Liver (tissue), 9 donors: Measurements from ENCODE around the gene KRT83. TPM values are rescaled to one million over a fixed set of nuclear protein-coding genes. Genes with fewer than 3 reads are reported as not detected.

Experiments
- DNase-seq: peaks from one replicate; pipeline ENCODE4 v3.0.0-alpha.2; 2017; ENCODE audit warnings: low spot score
- H3K27ac ChIP-seq, 2 donors: one replicate each; pipeline ENCODE4 v1.7.0; 2013; ENCODE audit warnings: inconsistent platforms in 2 of 2, low read length in 2 of 2, control low read depth in 1 of 2, low read depth in 1 of 2, mild to moderate bottlenecking in 1 of 2
- H3K27me3 ChIP-seq, 4 donors: one replicate each; pipeline versions ENCODE4 v1.6.1 to v1.7.0; 2013; ENCODE audit warnings: low read length in 3 of 4, inconsistent platforms in 1 of 4, mild to moderate bottlenecking in 1 of 4, moderate library complexity in 1 of 4; ENCODE audit not compliant: control insufficient read depth in 4 of 4, insufficient read depth in 4 of 4
- H3K36me3 ChIP-seq, 4 donors: one replicate each; pipeline versions ENCODE4 v1.6.1 to v1.7.0; 2013; ENCODE audit warnings: low read length in 3 of 4, mild to moderate bottlenecking in 3 of 4, low read depth in 1 of 4, moderate library complexity in 1 of 4; ENCODE audit not compliant: control insufficient read depth in 4 of 4, insufficient read depth in 3 of 4
- H3K4me1 ChIP-seq, 4 donors: one replicate each; pipeline versions ENCODE4 v1.6.1 to v1.7.0; 2013; ENCODE audit warnings: low read length in 3 of 4, mild to moderate bottlenecking in 3 of 4, moderate library complexity in 1 of 4; ENCODE audit not compliant: control insufficient read depth in 4 of 4, insufficient read depth in 4 of 4
- H3K4me3 ChIP-seq, 3 donors: one replicate each; pipeline versions ENCODE4 v1.6.1 to v1.7.0; 2013; ENCODE audit warnings: low read length in 3 of 3, control low read depth in 1 of 3, low read depth in 1 of 3, mild to moderate bottlenecking in 1 of 3
- H3K9ac ChIP-seq, 2 donors: one replicate each; pipeline ENCODE4 v1.7.0; 2013; ENCODE audit warnings: low read length in 2 of 2, mild to moderate bottlenecking in 2 of 2, moderate library complexity in 2 of 2, control low read depth in 1 of 2, low read depth in 1 of 2
- H3K9me3 ChIP-seq, 4 donors: one replicate each; pipeline versions ENCODE4 v1.6.1 to v1.7.0; 2013; ENCODE audit warnings: low read length in 3 of 4; ENCODE audit not compliant: control insufficient read depth in 4 of 4
- ATF3 ChIP-seq: IDR thresholded peaks from 2 replicates; pipeline ENCODE4 v1.6.1; 2016; ENCODE audit warnings: antibody characterized with exemption
- CTCF ChIP-seq: fragments of 150-350 bp; IDR thresholded peaks from 2 replicates; pipeline ENCODE4 v1.5.1; 2017; ENCODE audit warnings: improper control_type of control experiment, low read depth, low read length; ENCODE audit not compliant: missing input control
- EGR1 ChIP-seq, 2 donors: IDR thresholded peaks; 2 replicates each; pipeline ENCODE4 v1.6.1; 2016 to 2018; ENCODE audit warnings: antibody characterized with exemption in 2 of 2, low read depth in 2 of 2
- FOXA1 ChIP-seq: IDR thresholded peaks from 2 replicates; pipeline ENCODE4 v1.6.1; 2016; ENCODE audit warnings: antibody characterized with exemption
- FOXA2 ChIP-seq: IDR thresholded peaks from 2 replicates; pipeline ENCODE4 v1.6.1; 2016; ENCODE audit warnings: antibody characterized with exemption
- GABPA ChIP-seq, 2 donors: IDR thresholded peaks in 1 of 2; conservative IDR thresholded peaks in 1 of 2; 2 replicates each; pipeline ENCODE4 v1.6.1; 2016; ENCODE audit warnings: antibody characterized with exemption in 2 of 2, mild to moderate bottlenecking in 1 of 2, moderate library complexity in 1 of 2
- HNF4A ChIP-seq, 2 donors: conservative IDR thresholded peaks; 2 replicates each; pipeline ENCODE4 v1.6.1; 2016; ENCODE audit warnings: antibody characterized with exemption in 2 of 2, mild to moderate bottlenecking in 2 of 2
- HNF4G ChIP-seq: IDR thresholded peaks from 2 replicates; pipeline ENCODE4 v1.6.1; 2016; ENCODE audit warnings: antibody characterized with exemption
- JUND ChIP-seq, 2 donors: IDR thresholded peaks; 2 replicates each; pipeline ENCODE4 v1.6.1; 2016; ENCODE audit warnings: antibody characterized with exemption in 2 of 2
- MAX ChIP-seq: IDR thresholded peaks from 2 replicates; pipeline ENCODE4 v1.6.1; 2016; ENCODE audit warnings: antibody characterized with exemption
- NR2F2 ChIP-seq: IDR thresholded peaks from 2 replicates; pipeline ENCODE4 v1.6.1; 2016; ENCODE audit warnings: antibody characterized with exemption
- RAD21 ChIP-seq, 2 donors: IDR thresholded peaks; 2 replicates each; pipeline ENCODE4 v1.6.1; 2016; ENCODE audit warnings: antibody characterized with exemption in 2 of 2, mild to moderate bottlenecking in 2 of 2
- REST ChIP-seq: IDR thresholded peaks from 2 replicates; pipeline ENCODE4 v1.6.1; 2016; ENCODE audit warnings: antibody characterized with exemption, mild to moderate bottlenecking
- RXRA ChIP-seq, 2 donors: IDR thresholded peaks; 2 replicates each; pipeline ENCODE4 v1.6.1; 2017 to 2018; ENCODE audit warnings: antibody characterized with exemption in 2 of 2, mild to moderate bottlenecking in 1 of 2
- SP1 ChIP-seq: IDR thresholded peaks from 2 replicates; pipeline ENCODE4 v1.6.1; 2018; ENCODE audit warnings: antibody characterized with exemption, mild to moderate bottlenecking
- TAF1 ChIP-seq: conservative IDR thresholded peaks from 2 replicates; pipeline ENCODE4 v1.6.1; 2016; ENCODE audit warnings: antibody characterized with exemption, mild to moderate bottlenecking
- YY1 ChIP-seq: IDR thresholded peaks from 2 replicates; pipeline ENCODE4 v1.6.1; 2016; ENCODE audit warnings: antibody characterized with exemption, mild to moderate bottlenecking
- ZBTB33 ChIP-seq: IDR thresholded peaks from 2 replicates; pipeline ENCODE4 v1.6.1; 2016; ENCODE audit warnings: antibody characterized with exemption
- WGBS: extraction: QIAGEN DNeasy Blood & Tissue Kit; methylation state at CpG from one replicate; pipeline ENCODE4 v1.1.7; 2013; 5-methylcytosine and 5-hydroxymethylcytosine counted together
- polyA plus RNA-seq, 2 donors: library from polyadenylated mRNA; stranded (reverse) in 1 of 2; unstranded in 1 of 2; fragments of 200-250 nt in 1 of 2; fragments of >200 nt in 1 of 2; fragmentation: Nextera tagmentation in 1 of 2; extraction: Ambion mirVana in 1 of 2; gene quantifications; one replicate each; pipeline versions ENCODE4 v1.2.1 to v1.2.3, GENCODE V29; 2013 to 2015
- total RNA-seq, 2 donors: library from RNA; depleted of rRNA; stranded (reverse); fragments of >200 nt; gene quantifications; one replicate each; pipeline ENCODE4 v1.2.3, GENCODE V29; 2014
- donor health status: healthy.
- donor health status: healthy.
- donor health status: healthy.
- donor health status: healthy.
- donor health status: healthy.

The KRT83 gene
- total and polyA plus RNA-seq, 4 donors, result not detected

- TF ChIP-seq RXRA (IDR thresholded peaks at IDR 0.05), result peak in 1 of 2 donors; percentile 48
- TF ChIP-seq FOXA1, result no peak
- TF ChIP-seq SP1, result no peak
- no peak for DNase-seq
- 21% methylated on average over 9 of the region's 9 CpGs for WGBS
- Histone ChIP-seq H3K9me3 (no peaks in the 10 kb centered on the region), H3K36me3 (no peaks in the 10 kb centered on the region), H3K27ac (no peak overlapping the region), H3K4me1 (peaks cover 0 to 13% (median 6%) of the 10 kb centered on the region in 4 donors), H3K9ac (no peak overlapping the region), H3K4me3 (no peak overlapping the region), H3K27me3 (no peaks in the 10 kb centered on the region)
Observed at GRCh38 chr12:52351196-52352059, 30.2 kb upstream of the KRT83 start.

- DNase-seq, result no peak
- H3K27ac ChIP-seq, result no peak overlapping the region
Observed at GRCh38 chr12:52350786-52351185, 29.6 kb upstream of the KRT83 start.

More at GRCh38 chr12:52350786-52351185, 29.6 kb upstream of the KRT83 start:
- no peak overlapping the region for H3K4me3 ChIP-seq
- WGBS, result 88% methylated on average over 5 of the region's 5 CpGs
- no peaks in the 10 kb centered on the region for H3K27me3 ChIP-seq
- TF ChIP-seq CTCF, result no peak
- TF ChIP-seq RAD21 (IDR thresholded peaks at IDR 0.05), result no peak
- no peak for TF ChIP-seq YY1
- TF ChIP-seq ATF3, result no peak
- TF ChIP-seq FOXA1, result no peak
- TF ChIP-seq ZBTB33, result no peak
- TF ChIP-seq GABPA (IDR thresholded peaks at IDR 0.05 in 1 of 2, conservative IDR thresholded peaks at IDR 0.05 in 1 of 2), result no peak
- no peak for TF ChIP-seq FOXA2
- no peak for TF ChIP-seq HNF4A (conservative IDR thresholded peaks at IDR 0.05)
- no peak for TF ChIP-seq TAF1
- no peak for TF ChIP-seq NR2F2
- no peak for TF ChIP-seq RXRA (IDR thresholded peaks at IDR 0.05)
- no peak for TF ChIP-seq REST
- TF ChIP-seq HNF4G, result no peak
- TF ChIP-seq SP1, result no peak
- no peak for TF ChIP-seq EGR1 (IDR thresholded peaks at IDR 0.05; ENCODE audit: low read depth in 2 of 2)
- TF ChIP-seq JUND (IDR thresholded peaks at IDR 0.05), result no peak
- TF ChIP-seq MAX, result no peak
- peaks cover 0 to 13% (median 6%) of the 10 kb centered on the region in 4 donors for H3K4me1 ChIP-seq
- H3K36me3 ChIP-seq, result no peaks in the 10 kb centered on the region
- no peak overlapping the region for H3K9ac ChIP-seq
- no peaks in the 10 kb centered on the region for H3K9me3 ChIP-seq
